Gastroesophageal sphincter (tissue), 4 donors: ENCODE measurements around the gene INAFM1. TPM values are rescaled to one million over a fixed set of nuclear protein-coding genes. Genes with fewer than 3 reads are reported as not detected.
A peak's percentile ranks its signal among the peaks of the same experiment; 100 is the strongest.
"Not testable (repeated sequence)": the region's sequence is repeated elsewhere in the genome, so short reads cannot be mapped to it uniquely, and the experiment has no call there.

Experiments
- ATAC-seq: fragments of 150-250 bp; one replicate; pipeline ENCODE4 v1.9.1; 2016; ENCODE audit warnings: mild to moderate bottlenecking, moderate library complexity
- H3K27ac ChIP-seq, 4 donors: fragments of 200-600 bp; sonication (generic) in 3 of 4; 1 replicate in 3 of 4; 2 replicates in 1 of 4; pipeline ENCODE4 v1.5.1; 2016 to 2019
- H3K27me3 ChIP-seq: fragments of 200-600 bp; sonication (generic); one replicate; pipeline ENCODE4 v1.5.1; 2019
- H3K36me3 ChIP-seq, 2 donors: fragments of 200-600 bp; sonication (generic); one replicate each; pipeline ENCODE4 v1.5.1; 2019; ENCODE audit warnings: control low read depth in 1 of 2
- H3K4me1 ChIP-seq, 3 donors: fragments of 200-600 bp; sonication (generic); 1 replicate in 2 of 3; 2 replicates in 1 of 3; pipeline ENCODE4 v1.5.1; 2016 to 2019; ENCODE audit warnings: control low read depth in 2 of 3
- H3K4me3 ChIP-seq, 2 donors: fragments of 200-600 bp; sonication (generic); one replicate each; pipeline ENCODE4 v1.5.1; 2019; ENCODE audit warnings: mild to moderate bottlenecking in 1 of 2, moderate library complexity in 1 of 2
- H3K9me3 ChIP-seq, 3 donors: fragments of 200-600 bp; sonication (generic); one replicate each; pipeline ENCODE4 v1.5.1; 2017 to 2019; ENCODE audit warnings: control low read depth in 2 of 3
- CTCF ChIP-seq, 4 experiments: fragments of 200-600 bp in 2 of 4; fragments of 450-650 bp in 2 of 4; sonication (generic) in 1 of 4; IDR thresholded peaks; one replicate each; pipeline ENCODE4 v1.5.1; 2017 to 2019; ENCODE audit warnings: antibody characterized with exemption in 4 of 4, mild to moderate bottlenecking in 2 of 4, moderate library complexity in 2 of 4
- EP300 ChIP-seq: sonication (generic); formaldehyde crosslinking; IDR thresholded peaks from one replicate; pipeline ENCODE4 v1.6.1; 2017; ENCODE audit warnings: antibody characterized with exemption, mild to moderate bottlenecking
- POLR2A ChIP-seq, 2 donors: fragments of 450-650 bp; IDR thresholded peaks; one replicate each; pipeline ENCODE4 v1.6.1; 2017; ENCODE audit warnings: antibody characterized with exemption in 2 of 2, mild to moderate bottlenecking in 2 of 2, moderate library complexity in 1 of 2
- POLR2AphosphoS5 ChIP-seq: sonication (generic); formaldehyde crosslinking; IDR thresholded peaks from one replicate; pipeline ENCODE4 v1.6.1; 2017; ENCODE audit warnings: antibody characterized with exemption
- WGBS, 2 donors: methylation state at CpG; one replicate each; pipeline ENCODE4 v1.1.5; 2018; ENCODE audit warnings: low coverage in 1 of 2; 5-methylcytosine and 5-hydroxymethylcytosine counted together
- total RNA-seq, 4 donors: library from RNA; depleted of rRNA; stranded (reverse); fragments of >200 nt; gene quantifications; one replicate each; pipeline ENCODE4 v1.1.0, GENCODE V29; 2016

INAFM1 gene
- total RNA-seq, 4 donors from 2014 or later, result 5.0 to 14.7 (median 11.7) TPM

- TF ChIP-seq EP300 (no peak), CTCF (IDR thresholded peaks at IDR 0.05) (no peak), POLR2A (IDR thresholded peaks at IDR 0.05) (no peak), POLR2AphosphoS5 (no peak)
- Histone ChIP-seq H3K9me3 (no peaks in the 10 kb centered on the region), H3K36me3 (peaks cover 0 to 59% of the 10 kb centered on the region in 2 donors), H3K27me3 (no peaks in the 10 kb centered on the region), H3K27ac (peak overlapping the region in 3 of 4 donors; percentile 89 to 99 (median 91)), H3K4me3 (no peak overlapping the region), H3K4me1 (peaks cover 3 to 47% (median 16%) of the 10 kb centered on the region in 3 donors)
- no peak for ATAC-seq
- WGBS, 2 donors, result 95% methylated on average over 5 of the region's 6 CpGs; no CpG with 5 or more reads in 1 of the 2 donors
Measured at GRCh38 chr19:47258895-47259555, 15.7 kb upstream of the INAFM1 start.

GRCh38 chr19:47260476-47260875 lies 14.2 kb upstream of the INAFM1 start:
- peak overlapping the region in 2 of 4 donors; percentile 39 to 89 for H3K27ac ChIP-seq

DNA sequence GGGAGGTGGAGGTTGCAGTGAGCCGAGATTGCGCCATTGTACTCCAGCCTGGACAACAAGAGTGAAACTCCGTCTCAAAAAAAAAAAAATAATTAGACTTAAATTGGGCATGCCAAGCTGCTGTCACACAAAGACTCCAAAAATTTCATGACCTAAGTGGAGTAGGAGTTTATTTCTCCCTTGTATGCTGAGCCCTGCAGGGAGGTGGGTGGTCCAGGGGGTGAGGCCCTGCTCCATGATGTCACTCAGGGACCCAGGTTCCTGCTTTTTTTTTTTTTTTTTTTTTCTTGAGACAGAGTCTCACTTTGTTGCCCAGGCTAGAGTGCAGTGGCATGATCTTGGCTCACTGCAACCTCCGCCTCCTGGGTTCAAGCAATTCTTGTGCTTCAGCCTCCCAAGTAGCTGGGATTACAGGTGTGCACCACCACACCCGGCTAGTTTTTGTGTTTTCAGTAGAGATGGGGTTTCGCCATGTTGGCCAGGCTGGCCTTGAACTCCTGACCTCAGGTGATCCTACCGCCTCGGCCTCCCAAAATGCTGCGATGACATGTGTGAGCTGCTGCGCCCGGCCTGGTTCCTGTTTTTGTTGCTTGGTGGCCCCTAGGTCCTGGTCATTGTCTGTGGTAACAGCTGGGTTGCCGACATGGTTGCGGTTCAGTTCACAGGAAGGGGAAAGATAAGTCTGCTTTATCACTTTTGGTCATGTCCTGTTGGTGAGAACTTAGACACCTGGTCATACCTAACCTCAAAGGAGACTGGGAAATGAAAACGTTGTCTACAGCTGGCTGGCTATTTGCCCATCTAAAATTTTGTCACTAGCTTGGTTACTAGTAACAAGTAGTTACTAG lies 12.5 kb upstream of the INAFM1 start:
- WGBS, 2 donors, result 71 to 84% methylated on average over 4 to 7 of the region's 14 CpGs
- H3K4me1 ChIP-seq, result peaks cover 3 to 34% (median 16%) of the 10 kb centered on the region in 3 donors
- H3K4me3 ChIP-seq, H3K9me3 ChIP-seq, ATAC-seq, H3K27ac ChIP-seq, H3K27me3 ChIP-seq: not testable (repeated sequence)
- peaks cover 0 to 90% of the 10 kb centered on the region in 2 donors for H3K36me3 ChIP-seq

More at GRCh38 chr19:47260476-47260875, 14.2 kb upstream of the INAFM1 start:
- no peaks in the 10 kb centered on the region for H3K27me3 ChIP-seq
- peaks cover 3 to 41% (median 16%) of the 10 kb centered on the region in 3 donors for H3K4me1 ChIP-seq
- no peaks in the 10 kb centered on the region for H3K9me3 ChIP-seq
- peaks cover 0 to 73% of the 10 kb centered on the region in 2 donors for H3K36me3 ChIP-seq
- ATAC-seq, result no peak
- TF ChIP-seq CTCF (IDR thresholded peaks at IDR 0.05) (no peak), POLR2AphosphoS5 (no peak)
- WGBS, 2 donors, result 88 to 90% methylated on average over 2 to 11 of the region's 17 CpGs
- H3K4me3 ChIP-seq, result no peak overlapping the region

DNA sequence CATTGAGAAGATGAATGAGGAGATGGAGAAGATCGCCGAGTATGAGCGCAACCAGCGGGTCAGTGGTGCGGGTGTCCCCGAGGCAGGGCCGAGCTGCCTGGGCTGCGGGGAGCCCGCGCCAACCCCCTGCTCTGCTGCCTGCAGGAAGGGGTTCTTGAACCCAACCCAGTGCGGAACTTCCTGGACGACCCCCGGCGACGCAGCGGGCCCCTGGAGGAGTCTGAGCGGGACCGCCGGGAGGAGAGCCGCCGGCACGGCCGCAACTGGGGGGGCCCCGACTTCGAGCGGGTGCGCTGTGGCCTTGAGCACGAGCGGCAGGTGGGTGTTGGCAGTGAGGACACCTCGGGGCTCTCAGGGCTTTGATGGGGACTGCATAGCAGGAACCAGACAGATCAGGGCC lies 10.1 kb upstream of the INAFM1 start:
- no peak overlapping the region for H3K27ac ChIP-seq
- TF ChIP-seq CTCF (IDR thresholded peaks at IDR 0.05) (no peak), POLR2AphosphoS5 (no peak), POLR2A (IDR thresholded peaks at IDR 0.05) (no peak), EP300 (no peak)
- H3K4me3 ChIP-seq, result no peak overlapping the region
- H3K36me3 ChIP-seq, result peaks cover 0 to 100% of the 10 kb centered on the region in 2 donors
- H3K4me1 ChIP-seq, result peaks cover 0 to 12% (median 0%) of the 10 kb centered on the region in 3 donors
- H3K9me3 ChIP-seq, result no peaks in the 10 kb centered on the region
- ATAC-seq, result no peak
- H3K27me3 ChIP-seq, result no peaks in the 10 kb centered on the region
- WGBS, 2 donors, result 77 to 94% methylated on average over 5 to 7 of the region's 30 CpGs

GRCh38 chr19:47266401-47266941 lies 8.2 kb upstream of the INAFM1 start:
- no peak for TF ChIP-seq POLR2AphosphoS5
- TF ChIP-seq POLR2A (IDR thresholded peaks at IDR 0.05), result no peak
- no peak for TF ChIP-seq CTCF (IDR thresholded peaks at IDR 0.05)
- no peak for TF ChIP-seq EP300
- Histone ChIP-seq H3K4me3 (no peak overlapping the region), H3K4me1 (no peaks in the 10 kb centered on the region), H3K27me3 (no peaks in the 10 kb centered on the region), H3K9me3 (no peaks in the 10 kb centered on the region), H3K27ac (no peak overlapping the region), H3K36me3 (peaks cover 0 to 100% of the 10 kb centered on the region in 2 donors)
- WGBS, 2 donors, result 87 to 100% methylated on average over 4 to 6 of the region's 21 CpGs
- no peak for ATAC-seq
